Upper lobe of right lung (tissue), 1 donor: ENCODE data around the gene KCNMA1. TPM values are rescaled to one million over a fixed set of nuclear protein-coding genes. Genes with fewer than 3 reads are reported as not detected.

Experiments used
- ATAC-seq: fragments of 200-7000 bp; cut with Tn5 transposase; one replicate; pipeline ENCODE4 v1.9.1; 2020; ENCODE audit warnings: mild to moderate bottlenecking, moderate library complexity
- DNase-seq: peaks from one replicate; pipeline ENCODE4 v3.0.0-alpha.2; 2020
- H3K27ac ChIP-seq: fragments of 200-600 bp; one replicate; pipeline ENCODE4 v1.8.0; 2022
- H3K27me3 ChIP-seq: fragments of 200-600 bp; one replicate; pipeline ENCODE4 v1.8.0; 2022; ENCODE audit warnings: mild to moderate bottlenecking
- H3K36me3 ChIP-seq: fragments of 200-600 bp; one replicate; pipeline ENCODE4 v1.8.0; 2022
- H3K4me1 ChIP-seq: fragments of 200-600 bp; one replicate; pipeline ENCODE4 v1.8.0; 2022
- H3K4me3 ChIP-seq: fragments of 200-600 bp; one replicate; pipeline ENCODE4 v1.8.0; 2022; ENCODE audit warnings: mild to moderate bottlenecking
- H3K9me3 ChIP-seq: fragments of 200-600 bp; one replicate; pipeline ENCODE4 v1.8.0; 2022
- intact Hi-C: fragments of 100-400 bp; cut with DNase I; formaldehyde crosslinking; loops from one replicate; pipeline ENCODE4 v1.11.0; 2022
- total RNA-seq: library from RNA; stranded (reverse); fragmentation: NEBNext Ultra II Directional; extraction: Animal tissue kit (Norgen Biotek cat#: 25700); gene quantifications from one replicate; pipeline ENCODE4 v1.2.1, GENCODE V29; 2021
- TF ChIP-seq, protein P1 (sequence below): fragments of 200-600 bp; IDR thresholded peaks from one replicate; pipeline ENCODE4 v1.8.0; 2022; ENCODE audit warnings: antibody characterized with exemption
- donor health status: DM: no; HTN: yes; CAD: no; lungs with severe emphysema.

Gene KCNMA1
- total RNA-seq, 1 donor from 2014 or later = 26.3 TPM

DNA sequence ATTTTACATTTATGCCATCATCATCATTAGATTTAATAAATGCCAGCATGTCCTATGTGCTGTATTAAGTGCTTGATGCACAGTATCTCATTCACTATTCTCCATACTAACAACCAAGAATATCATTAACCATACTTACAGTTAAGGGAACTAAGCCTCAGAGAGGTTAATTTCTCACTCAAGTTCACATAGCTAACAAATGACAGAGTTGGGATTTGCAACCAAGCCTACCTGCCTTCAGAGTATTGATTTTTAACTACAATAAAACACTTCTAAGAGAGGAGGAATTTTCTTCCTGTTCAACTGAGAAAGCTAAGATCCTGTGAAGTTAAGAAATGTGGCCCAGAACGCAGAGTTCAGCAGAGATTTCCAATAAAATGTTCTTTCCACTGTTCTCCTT lies 403.0 kb downstream of the KCNMA1 start:
- no peaks in the 10 kb centered on the region for H3K36me3 ChIP-seq
- no peaks in the 10 kb centered on the region for H3K27me3 ChIP-seq
- no peak for DNase-seq
- no peak overlapping the region for H3K27ac ChIP-seq
- H3K4me3 ChIP-seq = no peak overlapping the region
- H3K4me1 ChIP-seq = no peaks in the 10 kb centered on the region
- intact Hi-C loops = no loop called here
- TF ChIP-seq, protein P1, sequence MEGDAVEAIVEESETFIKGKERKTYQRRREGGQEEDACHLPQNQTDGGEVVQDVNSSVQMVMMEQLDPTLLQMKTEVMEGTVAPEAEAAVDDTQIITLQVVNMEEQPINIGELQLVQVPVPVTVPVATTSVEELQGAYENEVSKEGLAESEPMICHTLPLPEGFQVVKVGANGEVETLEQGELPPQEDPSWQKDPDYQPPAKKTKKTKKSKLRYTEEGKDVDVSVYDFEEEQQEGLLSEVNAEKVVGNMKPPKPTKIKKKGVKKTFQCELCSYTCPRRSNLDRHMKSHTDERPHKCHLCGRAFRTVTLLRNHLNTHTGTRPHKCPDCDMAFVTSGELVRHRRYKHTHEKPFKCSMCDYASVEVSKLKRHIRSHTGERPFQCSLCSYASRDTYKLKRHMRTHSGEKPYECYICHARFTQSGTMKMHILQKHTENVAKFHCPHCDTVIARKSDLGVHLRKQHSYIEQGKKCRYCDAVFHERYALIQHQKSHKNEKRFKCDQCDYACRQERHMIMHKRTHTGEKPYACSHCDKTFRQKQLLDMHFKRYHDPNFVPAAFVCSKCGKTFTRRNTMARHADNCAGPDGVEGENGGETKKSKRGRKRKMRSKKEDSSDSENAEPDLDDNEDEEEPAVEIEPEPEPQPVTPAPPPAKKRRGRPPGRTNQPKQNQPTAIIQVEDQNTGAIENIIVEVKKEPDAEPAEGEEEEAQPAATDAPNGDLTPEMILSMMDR = no peak
- H3K9me3 ChIP-seq = no peaks in the 10 kb centered on the region
- no peak for ATAC-seq

DNA sequence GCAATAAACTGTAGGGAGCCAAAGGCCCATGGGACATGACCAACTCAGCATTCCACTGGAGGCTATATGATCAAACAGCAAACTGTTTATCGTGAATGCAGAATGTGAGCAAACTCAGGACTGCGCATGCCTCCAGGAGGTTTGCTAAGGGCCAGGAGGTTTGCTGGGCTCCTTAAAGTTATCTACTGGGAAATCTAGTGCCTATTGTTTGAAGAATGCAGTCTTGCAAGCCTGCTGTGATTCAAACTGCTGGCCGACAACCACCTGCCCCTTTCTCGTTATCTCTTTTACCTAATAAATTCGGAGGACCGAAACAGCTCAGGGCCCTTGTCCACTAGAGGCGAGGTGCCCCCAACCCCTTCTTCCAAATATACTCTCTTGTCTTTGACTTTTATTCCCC lies 404.1 kb downstream of the KCNMA1 start:
- TF ChIP-seq, protein P1 = no peak
- Histone ChIP-seq H3K36me3 (no peaks in the 10 kb centered on the region), H3K4me3 (no peak overlapping the region), H3K4me1 (no peaks in the 10 kb centered on the region), H3K9me3 (no peaks in the 10 kb centered on the region), H3K27ac (no peak overlapping the region), H3K27me3 (no peaks in the 10 kb centered on the region)
- DNase-seq = no peak
- ATAC-seq = no peak
- intact Hi-C loops = no loop called here

DNA sequence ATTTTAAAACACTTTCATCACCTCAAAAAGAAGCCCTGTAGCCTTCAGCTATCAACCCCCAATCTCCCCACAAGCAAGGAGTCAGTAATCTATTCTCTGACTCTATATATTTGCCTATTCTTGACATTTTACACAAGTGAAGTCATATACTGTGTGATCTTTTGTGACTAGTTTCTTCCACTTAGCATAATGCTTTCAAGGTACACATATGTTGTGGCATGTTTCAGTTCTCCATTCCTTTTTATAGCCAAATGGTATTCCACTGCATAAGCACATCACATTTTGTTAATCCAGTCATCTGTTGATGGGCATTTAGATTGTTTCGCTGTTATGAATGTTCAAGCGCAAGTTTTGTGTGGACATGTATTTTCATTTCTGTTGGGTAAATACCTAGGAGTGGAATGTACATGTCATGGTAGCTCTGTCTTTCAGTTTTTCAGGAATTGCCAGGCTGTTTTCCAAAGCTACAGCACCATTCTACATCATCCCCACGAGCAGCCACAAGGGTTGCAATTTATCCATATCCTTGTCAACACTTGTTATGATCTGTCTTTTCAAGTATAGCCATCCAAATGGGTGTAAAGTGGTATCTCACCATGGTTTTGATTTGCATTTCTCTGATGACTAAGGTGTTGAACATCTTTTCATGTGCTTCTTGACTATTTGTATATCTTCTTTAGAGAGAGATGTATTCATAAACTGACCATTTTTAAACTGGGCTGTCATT lies 405.6 kb downstream of the KCNMA1 start:
- no peak for ATAC-seq
- Histone ChIP-seq H3K27ac (no peak overlapping the region), H3K4me3 (no peak overlapping the region), H3K4me1 (no peaks in the 10 kb centered on the region), H3K9me3 (no peaks in the 10 kb centered on the region), H3K27me3 (no peaks in the 10 kb centered on the region), H3K36me3 (no peaks in the 10 kb centered on the region)
- intact Hi-C loops = no loop called here
- DNase-seq = no peak
- TF ChIP-seq, protein P1 = no peak

DNA sequence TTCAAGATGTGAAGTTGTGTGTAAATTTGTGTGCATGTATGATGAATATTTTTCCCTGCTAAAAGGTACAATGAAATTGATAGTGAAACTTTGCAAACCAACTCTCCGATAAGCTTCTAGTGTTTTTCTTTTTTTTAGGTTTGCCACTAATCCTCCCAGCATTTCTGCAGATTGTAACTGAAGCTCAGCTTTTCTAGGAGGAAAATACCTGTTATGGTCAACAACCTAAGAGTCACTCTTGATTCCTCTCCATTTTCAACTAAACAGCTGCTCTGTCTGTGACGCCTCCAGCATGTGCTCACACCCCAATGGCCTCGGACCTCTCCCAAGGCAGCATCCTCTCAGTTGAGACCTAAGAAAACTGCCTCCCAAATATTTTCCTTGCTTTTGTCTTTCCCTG lies 406.2 kb downstream of the KCNMA1 start:
- Histone ChIP-seq H3K36me3 (no peaks in the 10 kb centered on the region), H3K4me1 (no peaks in the 10 kb centered on the region), H3K27me3 (no peaks in the 10 kb centered on the region), H3K9me3 (no peaks in the 10 kb centered on the region), H3K27ac (no peak overlapping the region), H3K4me3 (no peak overlapping the region)
- ATAC-seq = no peak
- TF ChIP-seq, protein P1 = no peak
- intact Hi-C loops = no loop called here
- DNase-seq = no peak

DNA sequence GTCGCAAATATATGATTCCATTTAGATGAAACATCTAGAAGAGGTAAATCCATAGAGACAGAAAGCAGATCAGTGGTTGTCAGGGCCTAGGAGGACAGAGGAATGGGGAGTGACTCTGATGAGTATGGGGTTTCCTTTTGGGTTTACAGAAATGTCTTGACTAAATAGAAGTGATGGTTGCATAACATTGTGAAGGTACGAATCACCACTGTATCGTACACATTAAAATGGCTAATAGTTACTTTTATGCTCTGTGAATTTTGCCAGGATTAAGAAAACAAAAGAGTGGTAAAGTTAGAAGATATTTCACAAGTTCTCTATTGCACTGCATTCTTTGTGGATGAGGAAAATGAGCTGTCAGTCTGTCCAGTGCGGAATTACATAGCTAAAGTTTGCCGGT lies 407.4 kb downstream of the KCNMA1 start:
- DNase-seq (no peak), ATAC-seq (no peak)

More for the DNA sequence above, 407.4 kb downstream of the KCNMA1 start:
- intact Hi-C loops = no loop called here
- TF ChIP-seq, protein P1 = no peak
- H3K4me3 ChIP-seq = no peak overlapping the region
- H3K4me1 ChIP-seq = no peaks in the 10 kb centered on the region
- no peak overlapping the region for H3K27ac ChIP-seq
- no peaks in the 10 kb centered on the region for H3K27me3 ChIP-seq
- no peaks in the 10 kb centered on the region for H3K9me3 ChIP-seq
- no peaks in the 10 kb centered on the region for H3K36me3 ChIP-seq
